Colonic mucosa (tissue), 4 donors: Measurements from ENCODE around the gene P4HB. TPM values are rescaled to one million over a fixed set of nuclear protein-coding genes. Genes with fewer than 3 reads are reported as not detected.

Experiments
- DNase-seq: peaks from one replicate; pipeline ENCODE4 v3.0.0-alpha.2; 2020
- H3K27ac ChIP-seq: fragments of 200-600 bp; one replicate; pipeline ENCODE4 v1.8.0; 2021
- H3K27me3 ChIP-seq: fragments of 200-600 bp; one replicate; pipeline ENCODE4 v1.8.0; 2021
- H3K36me3 ChIP-seq: fragments of 200-600 bp; one replicate; pipeline ENCODE4 v1.8.0; 2021
- H3K4me1 ChIP-seq: fragments of 200-600 bp; one replicate; pipeline ENCODE4 v1.8.0; 2021; ENCODE audit warnings: mild to moderate bottlenecking
- H3K4me3 ChIP-seq: fragments of 200-600 bp; one replicate; pipeline ENCODE4 v1.8.0; 2021
- H3K9ac ChIP-seq, 2 donors: one replicate each; pipeline ENCODE4 v1.7.0; 2013; ENCODE audit warnings: control low read depth in 2 of 2, low read depth in 2 of 2, low read length in 2 of 2
- H3K9me3 ChIP-seq: fragments of 200-600 bp; one replicate; pipeline ENCODE4 v1.8.0; 2021
- intact Hi-C: fragments of 100-400 bp; cut with DNase I; formaldehyde crosslinking; loops from one replicate; pipeline ENCODE4 v1.14.1; 2022
- total RNA-seq, 2 donors: library from RNA; stranded (reverse); fragmentation: NEBNext Ultra II Directional in 1 of 2; extraction: Animal tissue kit (Norgen Biotek cat#: 25700) in 1 of 2; gene quantifications; one replicate each; pipeline ENCODE4 v1.2.1, GENCODE V29; 2021
- TF ChIP-seq, protein P1 (sequence below): fragments of 200-600 bp; IDR thresholded peaks from one replicate; pipeline ENCODE4 v1.8.0; 2022; ENCODE audit warnings: antibody characterized with exemption, mild to moderate bottlenecking
- donor health status: healthy.
- donor health status: DM: no; HTN: no; CAD: no.
- donor health status: DM: no; HTN: no; CAD: no.

The P4HB gene
- total RNA-seq, 2 donors from 2014 or later, result 719 to 1,051 TPM

DNA sequence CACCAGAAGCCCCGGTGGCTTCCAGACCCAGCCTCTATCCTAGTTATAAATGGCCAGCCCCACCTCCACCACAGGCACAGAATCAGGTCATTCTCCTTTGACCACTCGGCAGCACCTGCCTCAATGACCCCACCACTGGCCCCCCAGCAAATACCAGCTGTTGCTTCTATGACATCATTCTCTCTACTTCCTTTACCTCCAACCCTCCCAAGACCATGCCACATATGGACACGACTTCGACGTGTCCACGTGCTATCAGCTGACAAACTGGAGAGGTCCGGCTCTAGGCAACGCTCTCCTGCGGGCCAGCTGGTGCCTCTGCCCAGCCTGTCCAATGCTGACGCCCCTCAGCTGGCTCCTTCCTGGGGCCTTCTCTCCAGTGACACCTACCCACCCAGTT lies 25.1 kb upstream of the P4HB start:
- Histone ChIP-seq H3K36me3 (peaks cover 15% of the 10 kb centered on the region), H3K4me1 (peaks cover 5% of the 10 kb centered on the region), H3K27me3 (no peaks in the 10 kb centered on the region), H3K9me3 (no peaks in the 10 kb centered on the region), H3K9ac (no peak overlapping the region), H3K27ac (no peak overlapping the region), H3K4me3 (no peak overlapping the region)
- DNase-seq, result no peak
- intact Hi-C loops, result no loop called here
- TF ChIP-seq, protein P1, sequence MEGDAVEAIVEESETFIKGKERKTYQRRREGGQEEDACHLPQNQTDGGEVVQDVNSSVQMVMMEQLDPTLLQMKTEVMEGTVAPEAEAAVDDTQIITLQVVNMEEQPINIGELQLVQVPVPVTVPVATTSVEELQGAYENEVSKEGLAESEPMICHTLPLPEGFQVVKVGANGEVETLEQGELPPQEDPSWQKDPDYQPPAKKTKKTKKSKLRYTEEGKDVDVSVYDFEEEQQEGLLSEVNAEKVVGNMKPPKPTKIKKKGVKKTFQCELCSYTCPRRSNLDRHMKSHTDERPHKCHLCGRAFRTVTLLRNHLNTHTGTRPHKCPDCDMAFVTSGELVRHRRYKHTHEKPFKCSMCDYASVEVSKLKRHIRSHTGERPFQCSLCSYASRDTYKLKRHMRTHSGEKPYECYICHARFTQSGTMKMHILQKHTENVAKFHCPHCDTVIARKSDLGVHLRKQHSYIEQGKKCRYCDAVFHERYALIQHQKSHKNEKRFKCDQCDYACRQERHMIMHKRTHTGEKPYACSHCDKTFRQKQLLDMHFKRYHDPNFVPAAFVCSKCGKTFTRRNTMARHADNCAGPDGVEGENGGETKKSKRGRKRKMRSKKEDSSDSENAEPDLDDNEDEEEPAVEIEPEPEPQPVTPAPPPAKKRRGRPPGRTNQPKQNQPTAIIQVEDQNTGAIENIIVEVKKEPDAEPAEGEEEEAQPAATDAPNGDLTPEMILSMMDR, result no peak

DNA sequence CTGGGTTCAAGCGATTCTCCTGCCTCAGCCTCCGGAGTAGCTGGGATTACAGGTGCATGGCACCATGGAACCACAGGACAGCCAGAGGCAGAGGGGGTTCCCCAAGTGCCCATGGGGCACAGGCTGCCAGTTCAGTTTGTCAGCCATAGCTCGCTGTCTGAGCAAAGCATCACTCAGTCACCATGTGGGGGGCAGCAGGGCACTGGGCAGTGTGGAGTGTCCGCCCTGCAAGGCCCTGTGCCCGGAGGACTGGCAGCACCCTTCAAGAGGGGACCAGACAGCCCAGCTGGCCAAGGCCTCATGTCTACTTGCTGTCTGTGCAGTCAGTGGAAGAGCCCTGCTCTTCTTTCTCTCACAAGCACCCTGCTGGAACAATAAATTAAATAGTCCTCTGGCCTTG lies 24.6 kb upstream of the P4HB start:
- Histone ChIP-seq H3K36me3 (peaks cover 15% of the 10 kb centered on the region), H3K9ac (no peak overlapping the region), H3K4me1 (no peaks in the 10 kb centered on the region), H3K27me3 (no peaks in the 10 kb centered on the region), H3K9me3 (no peaks in the 10 kb centered on the region), H3K27ac (no peak overlapping the region), H3K4me3 (no peak overlapping the region)
- no peak for DNase-seq
- TF ChIP-seq, protein P1, result no peak
- intact Hi-C loops, result no loop called here

DNA sequence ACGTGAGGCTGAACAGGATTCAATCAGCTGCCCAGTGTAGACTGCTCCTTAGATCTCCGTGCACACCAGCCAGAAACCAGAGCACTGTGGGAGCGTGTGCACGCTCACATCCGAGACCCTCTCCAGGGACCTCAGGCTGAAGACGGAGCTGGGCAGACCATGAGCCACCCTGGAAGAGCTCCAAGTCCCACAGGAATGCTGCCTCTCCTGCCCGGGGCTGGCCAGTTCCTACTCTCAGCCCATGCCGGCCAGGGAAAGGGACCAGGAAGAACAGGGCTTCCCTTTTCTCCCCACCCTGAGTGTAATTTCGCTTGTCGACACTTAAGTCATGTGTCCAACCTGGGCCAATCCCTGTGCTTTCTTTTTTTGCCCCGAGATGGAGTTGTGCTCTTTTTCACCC lies 24.2 kb upstream of the P4HB start:
- Histone ChIP-seq H3K4me3 (no peak overlapping the region), H3K9ac (no peak overlapping the region), H3K9me3 (no peaks in the 10 kb centered on the region), H3K27ac (no peak overlapping the region), H3K4me1 (no peaks in the 10 kb centered on the region), H3K27me3 (no peaks in the 10 kb centered on the region), H3K36me3 (peaks cover 15% of the 10 kb centered on the region)
- DNase-seq, result no peak
- TF ChIP-seq, protein P1, result no peak
- intact Hi-C loops, result no loop called here

DNA sequence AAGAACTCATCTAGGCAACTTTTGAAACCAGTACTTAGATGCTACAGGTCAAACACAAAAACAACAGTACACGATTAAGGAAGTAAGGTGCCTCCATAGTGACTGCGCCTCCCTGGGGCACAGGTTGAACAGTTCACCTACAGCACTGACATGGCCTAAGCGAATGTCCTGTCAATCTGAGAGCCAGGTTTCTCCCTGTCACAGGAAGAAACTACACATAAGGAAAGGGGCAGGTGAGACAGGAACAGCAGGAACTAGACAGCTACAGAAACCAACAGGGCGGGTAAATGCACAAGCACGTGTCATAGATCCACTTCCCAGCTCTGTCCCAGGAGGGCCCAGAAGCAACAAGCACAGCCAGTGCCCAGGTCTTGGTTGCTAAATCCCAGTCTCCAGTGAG lies 18.8 kb upstream of the P4HB start:
- DNase-seq, result no peak
- H3K27ac ChIP-seq, result no peak overlapping the region
- TF ChIP-seq, protein P1, result no peak
- no peak overlapping the region for H3K4me3 ChIP-seq
- no peaks in the 10 kb centered on the region for H3K4me1 ChIP-seq
- H3K9ac ChIP-seq, result no peak overlapping the region
- H3K9me3 ChIP-seq, result no peaks in the 10 kb centered on the region
- H3K36me3 ChIP-seq, result no peaks in the 10 kb centered on the region
- H3K27me3 ChIP-seq, result no peaks in the 10 kb centered on the region
- intact Hi-C loops, result no loop called here

DNA sequence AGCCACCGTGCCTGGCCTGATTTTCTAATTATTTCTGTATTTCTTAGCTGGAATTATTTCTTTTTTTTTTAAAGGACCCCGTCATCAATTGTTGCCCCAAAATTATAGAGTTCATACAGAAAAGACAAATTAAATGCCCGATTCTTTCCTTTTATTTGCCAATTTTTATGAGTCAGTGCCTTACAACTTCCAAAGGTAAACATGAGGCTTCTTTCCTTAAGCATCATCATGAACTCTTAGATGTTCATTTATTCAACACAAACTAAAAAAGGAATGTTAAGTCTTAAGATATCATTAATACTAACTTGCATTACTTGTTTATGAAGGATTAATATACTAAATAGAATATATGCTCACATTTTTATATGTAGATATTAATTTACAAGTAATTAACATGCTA lies 18.0 kb upstream of the P4HB start:
- H3K27ac ChIP-seq, result no peak overlapping the region
- H3K4me1 ChIP-seq, result no peaks in the 10 kb centered on the region
- no peak overlapping the region for H3K4me3 ChIP-seq
- DNase-seq, result no peak
- TF ChIP-seq, protein P1, result no peak
- no peaks in the 10 kb centered on the region for H3K9me3 ChIP-seq
- no peaks in the 10 kb centered on the region for H3K27me3 ChIP-seq
- no peak overlapping the region for H3K9ac ChIP-seq
- intact Hi-C loops, result no loop called here
- no peaks in the 10 kb centered on the region for H3K36me3 ChIP-seq

DNA sequence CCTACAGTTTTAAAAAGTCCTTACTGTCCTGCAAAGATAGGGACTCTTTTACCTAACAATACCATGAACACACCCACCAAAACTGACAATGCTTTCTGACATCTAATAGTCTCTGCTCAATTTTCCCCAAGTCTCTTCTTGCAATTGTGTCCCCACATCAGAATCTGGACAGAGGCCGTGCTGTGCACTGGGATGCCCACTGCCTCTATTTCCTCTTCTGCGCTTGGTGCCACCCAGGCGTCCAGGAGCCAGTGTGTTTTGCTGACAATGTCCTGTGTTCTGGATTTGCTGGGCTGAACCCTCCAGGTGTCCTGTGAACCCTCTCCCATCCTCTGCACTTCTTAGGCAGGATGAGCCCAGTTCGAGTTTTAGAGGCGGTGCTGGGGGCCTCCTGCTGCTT lies 17.2 kb upstream of the P4HB start:
- intact Hi-C loops, result no loop called here
- TF ChIP-seq, protein P1, result no peak
- Histone ChIP-seq H3K4me1 (no peaks in the 10 kb centered on the region), H3K36me3 (no peaks in the 10 kb centered on the region), H3K27me3 (no peaks in the 10 kb centered on the region), H3K9ac (no peak overlapping the region), H3K4me3 (no peak overlapping the region), H3K9me3 (no peaks in the 10 kb centered on the region), H3K27ac (no peak overlapping the region)
- no peak for DNase-seq
